NT2/D1 (cell line): ENCODE data around the gene KRTCAP3.

Experiments
- DNase-seq: peaks from one replicate; pipeline ENCODE4 v3.0.0-alpha.2; 2011; ENCODE audit warnings: low read depth, low spot score
- H3K27me3 ChIP-seq: 2 replicates; pipeline ENCODE4 v1.6.0; 2011; ENCODE audit warnings: mild to moderate bottlenecking; ENCODE audit not compliant: insufficient read length, insufficient read depth
- H3K36me3 ChIP-seq: 2 replicates; pipeline ENCODE4 v1.6.1; 2011; ENCODE audit warnings: mild to moderate bottlenecking, low read length, mixed read lengths; ENCODE audit not compliant: insufficient read depth, insufficient read length
- H3K4me1 ChIP-seq: 2 replicates; pipeline ENCODE4 v1.5.1; 2011; ENCODE audit not compliant: insufficient read depth, insufficient read length
- H3K4me3 ChIP-seq: 2 replicates; pipeline ENCODE4 v1.5.1; 2011; ENCODE audit warnings: low read depth; ENCODE audit not compliant: insufficient read length
- H3K9ac ChIP-seq: 2 replicates; pipeline ENCODE4 v1.6.0; 2011; ENCODE audit warnings: low read depth; ENCODE audit not compliant: insufficient read length
- H3K9me3 ChIP-seq: 2 replicates; pipeline ENCODE4 v1.5.1; 2011; ENCODE audit warnings: mild to moderate bottlenecking, low read length; ENCODE audit not compliant: insufficient read depth
- SUZ12 ChIP-seq: IDR thresholded peaks from 2 replicates; pipeline ENCODE4 v1.6.1; 2011; ENCODE audit not compliant: insufficient read length, insufficient read depth; ENCODE audit errors: extremely low read depth
- YY1 ChIP-seq: IDR thresholded peaks from 2 replicates; pipeline ENCODE4 v1.6.1; 2011; ENCODE audit not compliant: insufficient read length, insufficient read depth
- ZNF274 ChIP-seq: IDR thresholded peaks from 2 replicates; pipeline ENCODE4 v1.6.1; 2011; ENCODE audit warnings: mild to moderate bottlenecking, low read depth, low read length

Gene KRTCAP3

GRCh38 chr2:27471961-27472360 is 29.8 kb downstream of the KRTCAP3 start:
- DNase-seq, result no peak
- Histone ChIP-seq H3K4me3 (no peak overlapping the region), H3K27me3 (no peaks in the 10 kb centered on the region), H3K9ac (no peak overlapping the region), H3K36me3 (peaks cover 21% of the 10 kb centered on the region), H3K4me1 (no peaks in the 10 kb centered on the region), H3K9me3 (no peaks in the 10 kb centered on the region)
- TF ChIP-seq SUZ12 (no peak), YY1 (no peak), ZNF274 (no peak)

- TF ChIP-seq YY1 (no peak), ZNF274 (no peak), SUZ12 (no peak)
- Histone ChIP-seq H3K4me3 (no peak overlapping the region), H3K4me1 (no peaks in the 10 kb centered on the region), H3K9ac (no peak overlapping the region), H3K36me3 (peaks cover 15% of the 10 kb centered on the region), H3K27me3 (no peaks in the 10 kb centered on the region), H3K9me3 (no peaks in the 10 kb centered on the region)
- no peak for DNase-seq
Measured at GRCh38 chr2:27485496-27485895, 43.3 kb downstream of the KRTCAP3 start.

- no peak for TF ChIP-seq SUZ12
- no peak for TF ChIP-seq YY1
- TF ChIP-seq ZNF274, result no peak
- H3K36me3 ChIP-seq, result peaks cover 3% of the 10 kb centered on the region
- H3K4me1 ChIP-seq, result peaks cover 3% of the 10 kb centered on the region
- no peaks in the 10 kb centered on the region for H3K9me3 ChIP-seq
- H3K9ac ChIP-seq, result peak overlapping the region; percentile 76
- peaks cover 3% of the 10 kb centered on the region for H3K27me3 ChIP-seq
- peak overlapping the region; percentile 71 for H3K4me3 ChIP-seq
- no peak for DNase-seq
Measured at GRCh38 chr2:27489118-27489497, 46.9 kb downstream of the KRTCAP3 start.

- Histone ChIP-seq H3K9ac (peak within 1 kb of the TSS; percentile 76), H3K36me3 (peaks cover 1% of the 10 kb centered on the region), H3K4me1 (peaks cover 7% of the 10 kb centered on the region), H3K9me3 (no peaks in the 10 kb centered on the region), H3K4me3 (peak within 1 kb of the TSS; percentile 71), H3K27me3 (peaks cover 9% of the 10 kb centered on the region)
- DNase-seq, result peak; percentile 99
- TF ChIP-seq ZNF274, result no peak
- no peak for TF ChIP-seq YY1
- TF ChIP-seq SUZ12, result no peak
Measured at GRCh38 chr2:27489498-27490397, 47.6 kb downstream of the KRTCAP3 start, which contains the start of gene IFT172. IFT172 (minus strand) TSS chr2:27489743; CDS start chr2:27489653, 90 bp downstream.

- peaks cover 7% of the 10 kb centered on the region for H3K4me1 ChIP-seq
- TF ChIP-seq YY1, result no peak
- no peak for TF ChIP-seq ZNF274
- TF ChIP-seq SUZ12, result no peak
Measured at GRCh38 chr2:27492557-27492956, 50.4 kb downstream of the KRTCAP3 start.

GRCh38 chr2:27493948-27494283 is 51.7 kb downstream of the KRTCAP3 start:
- H3K9me3 ChIP-seq, result no peaks in the 10 kb centered on the region
- peaks cover 7% of the 10 kb centered on the region for H3K4me1 ChIP-seq
- no peak for DNase-seq
- no peak overlapping the region for H3K4me3 ChIP-seq
- TF ChIP-seq YY1, result no peak
- no peak for TF ChIP-seq SUZ12
- TF ChIP-seq ZNF274, result no peak
- peaks cover 36% of the 10 kb centered on the region for H3K27me3 ChIP-seq
- H3K9ac ChIP-seq, result no peak overlapping the region
- no peaks in the 10 kb centered on the region for H3K36me3 ChIP-seq

More at GRCh38 chr2:27492557-27492956, 50.4 kb downstream of the KRTCAP3 start:
- Histone ChIP-seq H3K9me3 (no peaks in the 10 kb centered on the region), H3K4me3 (no peak overlapping the region), H3K27me3 (peaks cover 36% of the 10 kb centered on the region), H3K36me3 (no peaks in the 10 kb centered on the region), H3K9ac (no peak overlapping the region)
- DNase-seq, result no peak
